HepG2 (cell line): ENCODE measurements around the gene SMTN. TPM values are rescaled to one million over a fixed set of nuclear protein-coding genes. Genes with fewer than 3 reads are reported as not detected.

Source experiments
- ATAC-seq: fragments of 200-7000 bp; cut with Tn5 transposase; 3 replicates; pipeline ENCODE4 v1.9.1; 2020; ENCODE audit warnings: mild to moderate bottlenecking, moderate library complexity
- BruUV-seq: library from RNA; stranded (reverse); fragments of 400-500 nt; replicated peaks from 2 replicates; lab custom pipeline; 2021; lab: Mats Ljungman, UMichigan
- CTCF ChIA-PET: fragments of 300-600 bp; formaldehyde crosslinking; extraction: SDS; loops from one replicate; lab custom pipeline; 2021; ENCODE audit warnings: low total read pairs, inconsistent platforms, low intra/inter-chr PET ratio; lab: Yijun Ruan, JAX
- POLR2A ChIA-PET: fragments of 350-600 bp; sonication (Branson Sonifier 250); formaldehyde crosslinking; loops from one replicate; lab custom pipeline; 2020; ENCODE audit warnings: antibody characterized with exemption, inconsistent platforms; lab: Yijun Ruan, JAX
- DNase-seq: peaks from one replicate; pipeline ENCODE4 v3.0.0-alpha.2; 2015; ENCODE audit warnings: low spot score
- FAIRE-seq: peaks from 3 replicates; lab custom pipeline; 2011; peaks lifted over from hg19 to GRCh38; lab: Jason Lieb, UNC
- H2AFZ ChIP-seq: one replicate; pipeline ENCODE4 v1.6.1; 2011; ENCODE audit warnings: low read length, inconsistent platforms
- H3K27ac ChIP-seq: fragments of 300-600 bp; 3 replicates; pipeline ENCODE4 v1.8.0; 2011; ENCODE audit warnings: mixed run types, mild to moderate bottlenecking, mixed read lengths, low read length, inconsistent platforms; ENCODE audit not compliant: insufficient read depth; ENCODE audit errors: extremely low read length
- H3K27me3 ChIP-seq, 2 experiments: fragments of 200-600 bp in 1 of 2; 2 replicates in 1 of 2; 3 replicates in 1 of 2; pipeline versions ENCODE4 v1.6.0 to v1.8.0; 2011; ENCODE audit warnings: low read length in 2 of 2, mild to moderate bottlenecking in 2 of 2, moderate library complexity in 2 of 2, inconsistent platforms in 1 of 2; ENCODE audit not compliant: insufficient read depth in 2 of 2, control insufficient read depth in 1 of 2
- H3K36me3 ChIP-seq, 2 experiments: fragments of 200-600 bp in 1 of 2; replicated peaks in 1 of 2; 2 replicates in 1 of 2; 3 replicates in 1 of 2; pipeline versions ENCODE4 v1.5.1 to v1.8.0; 2011; ENCODE audit warnings: low read length in 2 of 2, inconsistent platforms in 1 of 2; ENCODE audit not compliant: insufficient read depth in 2 of 2, control insufficient read depth in 1 of 2
- H3K4me1 ChIP-seq: 2 replicates; pipeline ENCODE4 v1.5.1; 2012; ENCODE audit warnings: low read length, inconsistent platforms; ENCODE audit not compliant: insufficient read depth
- H3K4me2 ChIP-seq: 2 replicates; pipeline ENCODE4 v1.6.0; 2011; ENCODE audit warnings: low read depth, low read length, inconsistent platforms
- H3K4me3 ChIP-seq, 3 experiments: fragments of 200-600 bp in 1 of 3; sonication (generic), shearing (Covaris generic) in 1 of 3; replicated peaks in 1 of 3; 2 replicates each; pipeline ENCODE4 v1.5.1; 2011 to 2016; ENCODE audit warnings: low read length in 3 of 3, inconsistent platforms in 2 of 3, low read depth in 2 of 3, mild to moderate bottlenecking in 2 of 3, control low read depth in 1 of 3, mixed read lengths in 1 of 3; ENCODE audit not compliant: insufficient read depth in 1 of 3
- H3K79me2 ChIP-seq: one replicate; pipeline ENCODE4 v1.6.1; 2011; ENCODE audit warnings: low read length, inconsistent platforms; ENCODE audit not compliant: insufficient read depth
- H3K9ac ChIP-seq: 2 replicates; pipeline ENCODE4 v1.6.0; 2011; ENCODE audit warnings: mild to moderate bottlenecking, low read depth, low read length, inconsistent platforms; ENCODE audit not compliant: insufficient read depth
- H3K9me3 ChIP-seq: 2 replicates; pipeline ENCODE4 v1.5.1; 2012; ENCODE audit warnings: mild to moderate bottlenecking, low read length
- H4K20me1 ChIP-seq: 2 replicates; pipeline ENCODE4 v1.6.0; 2011; ENCODE audit warnings: inconsistent platforms, mild to moderate bottlenecking, low read length, moderate library complexity; ENCODE audit not compliant: insufficient read depth
- ATF7-NPFF ChIP-seq: sonication (generic); formaldehyde crosslinking; IDR thresholded peaks from 2 replicates; pipeline ENCODE4 v1.8.1; 2023; ENCODE audit warnings: mild to moderate bottlenecking, low read depth, missing genetic modification reagents, moderate library complexity
- GTF3A ChIP-seq: sonication (generic); formaldehyde crosslinking; conservative IDR thresholded peaks from 2 replicates; pipeline ENCODE4 v1.4.0; 2020; ENCODE audit warnings: mild to moderate bottlenecking, missing genetic modification reagents
- REXO4 ChIP-seq: sonication (generic); formaldehyde crosslinking; IDR thresholded peaks from 2 replicates; pipeline ENCODE4 v1.8.0; 2022; ENCODE audit warnings: missing genetic modification reagents, mild to moderate bottlenecking, borderline replicate concordance
- YEATS4 ChIP-seq: sonication (generic); formaldehyde crosslinking; IDR thresholded peaks from 2 replicates; pipeline ENCODE4 v1.4.0; 2020; ENCODE audit warnings: missing genetic modification reagents, borderline replicate concordance
- ZFP37 ChIP-seq: sonication (generic); formaldehyde crosslinking; IDR thresholded peaks from 2 replicates; pipeline ENCODE4 v1.4.0; 2020; ENCODE audit warnings: missing genetic modification reagents, borderline replicate concordance
- ZKSCAN5 ChIP-seq: sonication (generic); formaldehyde crosslinking; IDR thresholded peaks from 2 replicates; pipeline ENCODE4 v1.5.1; 2020; ENCODE audit warnings: mild to moderate bottlenecking, missing genetic modification reagents
- ZNF510 ChIP-seq: sonication (generic); formaldehyde crosslinking; IDR thresholded peaks from 2 replicates; pipeline ENCODE4 v1.4.0; 2020; ENCODE audit warnings: low read depth, mild to moderate bottlenecking, missing genetic modification reagents
- ZNF792 ChIP-seq: IDR thresholded peaks from 2 replicates; pipeline ENCODE4 v1.6.1; 2016
- ZNF816 ChIP-seq: sonication (generic); formaldehyde crosslinking; IDR thresholded peaks from 2 replicates; pipeline ENCODE4 v1.8.0; 2022; ENCODE audit warnings: missing genetic modification reagents, mild to moderate bottlenecking, borderline replicate concordance
- WGBS: methylation state at CpG from one replicate; pipeline ENCODE4 v1.1.6; 2017; ENCODE audit warnings: low lambda C conversion rate; 5-methylcytosine and 5-hydroxymethylcytosine counted together
- in situ Hi-C: cut with HindIII; loops from 2 replicates; pipeline ENCODE4 v1.10.0; 2017; ENCODE audit warnings: low pct_unique_long_range_greater_than_20kb; ENCODE audit not compliant: extremely low pct_ligation_motif_present
- intact Hi-C: fragments of 100-400 bp; cut with micrococcal nuclease; formaldehyde crosslinking; loops from one replicate; pipeline ENCODE4 v1.10.0; 2022; ENCODE audit not compliant: unreplicated experiment
- polyA plus RNA-seq, 8 experiments: library from polyadenylated mRNA; depleted of rRNA in 3 of 8; stranded (reverse) in 7 of 8; unstranded in 1 of 8; fragments of >200 nt; fragmentation: Illumina TruSeq in 4 of 8; extraction: Trizol in 4 of 8; gene quantifications; 2 replicates each; pipeline versions ENCODE4 v1.2.1 to v1.2.3, GENCODE V29; 2011 to 2016; ENCODE audit warnings: low read depth in 4 of 8, missing spikeins in 1 of 8, mixed read lengths in 1 of 8; ENCODE audit not compliant: insufficient read depth in 1 of 8
- total RNA-seq, 5 experiments: library from RNA; depleted of rRNA; stranded (reverse); fragments of >200 nt; fragmentation: Illumina TruSeq; extraction: Trizol; gene quantifications; 2 replicates each; pipeline ENCODE4 v1.2.3, GENCODE V29; 2016; ENCODE audit warnings: low read depth in 1 of 5
- TF ChIP-seq, protein P1 (sequence below): sonication (generic); formaldehyde crosslinking; IDR thresholded peaks from 2 replicates; pipeline ENCODE4 v1.4.0; 2020; ENCODE audit warnings: missing genetic modification reagents, borderline replicate concordance
- TF ChIP-seq, protein P2 (sequence below): sonication (generic); formaldehyde crosslinking; conservative IDR thresholded peaks from 2 replicates; pipeline ENCODE4 v1.8.0; 2022; ENCODE audit warnings: low read depth, missing genetic modification reagents
- TF ChIP-seq, protein P3 (sequence below): sonication (generic); formaldehyde crosslinking; IDR thresholded peaks from 2 replicates; pipeline ENCODE4 v1.4.0; 2020; ENCODE audit warnings: missing genetic modification reagents, low read depth, mild to moderate bottlenecking, borderline replicate concordance
- TF ChIP-seq, protein P4 (sequence below): sonication (generic); formaldehyde crosslinking; IDR thresholded peaks from 2 replicates; pipeline ENCODE4 v1.4.0; 2020; ENCODE audit warnings: missing genetic modification reagents, mild to moderate bottlenecking, borderline replicate concordance

The SMTN gene
- total and polyA plus RNA-seq, 2 of the 13 experiments (the other 11 are each of a cell fraction or from before 2014, with no cell fraction given): 14.7 to 26.1 TPM

DNA sequence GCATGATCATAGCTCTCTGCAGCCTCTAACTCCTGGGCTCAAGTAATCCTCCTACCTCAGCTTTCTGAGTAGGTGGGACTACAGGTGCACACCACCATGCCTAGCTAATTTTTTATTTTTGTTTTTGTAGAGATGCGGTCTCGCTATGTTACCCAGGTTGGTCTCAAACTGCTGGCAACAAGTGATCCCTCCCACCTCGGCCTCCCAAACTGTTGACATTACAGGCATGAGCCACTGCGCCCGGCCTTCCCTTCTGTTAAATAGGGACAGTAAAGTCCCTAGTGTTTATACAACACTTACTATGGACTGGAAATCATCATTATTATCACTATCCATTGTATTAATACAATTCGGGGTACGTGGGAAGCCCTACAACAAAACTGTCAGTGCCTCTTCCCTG is 13.6 kb downstream of the SMTN start (continued):
- no peak for TF ChIP-seq GTF3A (CRISPR knock-in tag)
- no peak for TF ChIP-seq ZNF792 (CRISPR knock-in tag)
- TF ChIP-seq, protein P1, sequence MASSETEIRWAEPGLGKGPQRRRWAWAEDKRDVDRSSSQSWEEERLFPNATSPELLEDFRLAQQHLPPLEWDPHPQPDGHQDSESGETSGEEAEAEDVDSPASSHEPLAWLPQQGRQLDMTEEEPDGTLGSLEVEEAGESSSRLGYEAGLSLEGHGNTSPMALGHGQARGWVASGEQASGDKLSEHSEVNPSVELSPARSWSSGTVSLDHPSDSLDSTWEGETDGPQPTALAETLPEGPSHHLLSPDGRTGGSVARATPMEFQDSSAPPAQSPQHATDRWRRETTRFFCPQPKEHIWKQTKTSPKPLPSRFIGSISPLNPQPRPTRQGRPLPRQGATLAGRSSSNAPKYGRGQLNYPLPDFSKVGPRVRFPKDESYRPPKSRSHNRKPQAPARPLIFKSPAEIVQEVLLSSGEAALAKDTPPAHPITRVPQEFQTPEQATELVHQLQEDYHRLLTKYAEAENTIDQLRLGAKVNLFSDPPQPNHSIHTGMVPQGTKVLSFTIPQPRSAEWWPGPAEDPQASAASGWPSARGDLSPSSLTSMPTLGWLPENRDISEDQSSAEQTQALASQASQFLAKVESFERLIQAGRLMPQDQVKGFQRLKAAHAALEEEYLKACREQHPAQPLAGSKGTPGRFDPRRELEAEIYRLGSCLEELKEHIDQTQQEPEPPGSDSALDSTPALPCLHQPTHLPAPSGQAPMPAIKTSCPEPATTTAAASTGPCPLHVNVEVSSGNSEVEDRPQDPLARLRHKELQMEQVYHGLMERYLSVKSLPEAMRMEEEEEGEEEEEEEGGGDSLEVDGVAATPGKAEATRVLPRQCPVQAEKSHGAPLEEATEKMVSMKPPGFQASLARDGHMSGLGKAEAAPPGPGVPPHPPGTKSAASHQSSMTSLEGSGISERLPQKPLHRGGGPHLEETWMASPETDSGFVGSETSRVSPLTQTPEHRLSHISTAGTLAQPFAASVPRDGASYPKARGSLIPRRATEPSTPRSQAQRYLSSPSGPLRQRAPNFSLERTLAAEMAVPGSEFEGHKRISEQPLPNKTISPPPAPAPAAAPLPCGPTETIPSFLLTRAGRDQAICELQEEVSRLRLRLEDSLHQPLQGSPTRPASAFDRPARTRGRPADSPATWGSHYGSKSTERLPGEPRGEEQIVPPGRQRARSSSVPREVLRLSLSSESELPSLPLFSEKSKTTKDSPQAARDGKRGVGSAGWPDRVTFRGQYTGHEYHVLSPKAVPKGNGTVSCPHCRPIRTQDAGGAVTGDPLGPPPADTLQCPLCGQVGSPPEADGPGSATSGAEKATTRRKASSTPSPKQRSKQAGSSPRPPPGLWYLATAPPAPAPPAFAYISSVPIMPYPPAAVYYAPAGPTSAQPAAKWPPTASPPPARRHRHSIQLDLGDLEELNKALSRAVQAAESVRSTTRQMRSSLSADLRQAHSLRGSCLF: no peak

DNA sequence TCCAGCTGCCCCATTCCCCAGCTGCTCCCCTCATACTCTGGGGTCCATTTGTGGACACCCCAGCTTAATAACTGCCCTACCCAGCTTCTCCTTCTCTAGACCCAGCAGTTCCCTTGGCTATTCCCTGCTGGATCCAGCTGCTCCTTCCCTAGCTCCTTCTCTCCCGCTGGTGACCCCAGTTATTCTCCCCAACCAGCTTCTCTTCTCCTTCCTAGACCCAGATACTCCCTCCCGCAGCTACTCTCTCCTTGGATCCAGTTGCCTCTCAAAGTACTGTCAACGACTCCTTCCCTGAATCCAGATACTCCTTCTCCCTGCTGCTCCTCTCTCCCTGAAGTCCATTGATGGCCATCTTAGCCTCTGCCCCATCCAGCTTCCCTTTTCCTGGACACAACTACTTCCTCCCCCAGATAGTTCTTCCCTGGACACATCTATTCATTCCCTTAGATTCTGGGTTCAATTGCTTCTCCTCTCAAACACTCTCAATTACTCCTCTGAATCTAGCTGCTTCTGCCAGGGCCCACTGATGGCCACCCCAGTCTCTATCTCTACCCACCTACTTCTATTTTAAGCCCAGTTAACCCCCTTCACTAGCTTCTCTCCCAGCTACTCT is 14.6 kb downstream of the SMTN start:
- no peaks in the 10 kb centered on the region for H3K27me3 ChIP-seq
- DNase-seq (no peak), FAIRE-seq (no peak), ATAC-seq (no peak)
- ChIA-PET CTCF (no interaction called here), POLR2A (interaction anchor here (1.1 kb wide), 1 partner anchor 127 kb away, joined by 3 read pairs; the partner anchor contains the start of gene MORC2)
- WGBS: 93% methylated on average over 3 of the region's 3 CpGs
- no peaks in the 10 kb centered on the region for H3K9me3 ChIP-seq
- no peak overlapping the region for H2AFZ ChIP-seq
- H3K4me3 ChIP-seq: no peak overlapping the region
- peaks cover 33 to 58% of the 10 kb centered on the region in 2 experiments; a peak in 4 of 5 replicates for H3K36me3 ChIP-seq
- in situ Hi-C loops: no loop called here
- BruUV-seq: no TSS peak
- no peaks in the 10 kb centered on the region for H3K4me1 ChIP-seq
- no peak overlapping the region for H3K4me2 ChIP-seq
- H4K20me1 ChIP-seq: no peaks in the 10 kb centered on the region
- H3K9ac ChIP-seq: no peak overlapping the region
- no peaks in the 10 kb centered on the region for H3K79me2 ChIP-seq
- no peak overlapping the region for H3K27ac ChIP-seq
- intact Hi-C loops: no loop called here
- no peak for TF ChIP-seq ZFP37 (CRISPR knock-in tag)
- TF ChIP-seq ZNF816 (CRISPR knock-in tag): no peak
- TF ChIP-seq, protein P2, sequence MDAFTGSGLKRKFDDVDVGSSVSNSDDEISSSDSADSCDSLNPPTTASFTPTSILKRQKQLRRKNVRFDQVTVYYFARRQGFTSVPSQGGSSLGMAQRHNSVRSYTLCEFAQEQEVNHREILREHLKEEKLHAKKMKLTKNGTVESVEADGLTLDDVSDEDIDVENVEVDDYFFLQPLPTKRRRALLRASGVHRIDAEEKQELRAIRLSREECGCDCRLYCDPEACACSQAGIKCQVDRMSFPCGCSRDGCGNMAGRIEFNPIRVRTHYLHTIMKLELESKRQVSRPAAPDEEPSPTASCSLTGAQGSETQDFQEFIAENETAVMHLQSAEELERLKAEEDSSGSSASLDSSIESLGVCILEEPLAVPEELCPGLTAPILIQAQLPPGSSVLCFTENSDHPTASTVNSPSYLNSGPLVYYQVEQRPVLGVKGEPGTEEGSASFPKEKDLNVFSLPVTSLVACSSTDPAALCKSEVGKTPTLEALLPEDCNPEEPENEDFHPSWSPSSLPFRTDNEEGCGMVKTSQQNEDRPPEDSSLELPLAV: no peak
- TF ChIP-seq ZNF510 (CRISPR knock-in tag): no peak
- TF ChIP-seq, protein P3, sequence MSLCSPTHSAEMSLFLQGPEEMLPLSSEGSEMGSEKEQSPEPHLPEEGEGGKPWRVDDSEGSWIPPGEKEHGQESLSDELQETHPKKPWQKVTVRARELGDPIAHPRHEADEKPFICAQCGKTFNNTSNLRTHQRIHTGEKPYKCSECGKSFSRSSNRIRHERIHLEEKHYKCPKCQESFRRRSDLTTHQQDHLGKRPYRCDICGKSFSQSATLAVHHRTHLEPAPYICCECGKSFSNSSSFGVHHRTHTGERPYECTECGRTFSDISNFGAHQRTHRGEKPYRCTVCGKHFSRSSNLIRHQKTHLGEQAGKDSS: no peak
- TF ChIP-seq, protein P4, sequence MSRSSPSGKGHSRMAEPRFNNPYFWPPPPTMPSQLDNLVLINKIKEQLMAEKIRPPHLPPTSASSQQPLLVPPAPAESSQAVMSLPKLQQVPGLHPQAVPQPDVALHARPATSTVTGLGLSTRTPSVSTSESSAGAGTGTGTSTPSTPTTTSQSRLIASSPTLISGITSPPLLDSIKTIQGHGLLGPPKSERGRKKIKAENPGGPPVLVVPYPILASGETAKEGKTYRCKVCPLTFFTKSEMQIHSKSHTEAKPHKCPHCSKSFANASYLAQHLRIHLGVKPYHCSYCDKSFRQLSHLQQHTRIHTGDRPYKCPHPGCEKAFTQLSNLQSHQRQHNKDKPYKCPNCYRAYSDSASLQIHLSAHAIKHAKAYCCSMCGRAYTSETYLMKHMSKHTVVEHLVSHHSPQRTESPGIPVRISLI: no peak
- no peak for TF ChIP-seq YEATS4 (CRISPR knock-in tag)
- TF ChIP-seq ATF7-NPFF (CRISPR knock-in tag): no peak
- TF ChIP-seq ZKSCAN5 (CRISPR knock-in tag): no peak
- no peak for TF ChIP-seq REXO4 (CRISPR knock-in tag)
